WTC11 (cell line): ENCODE results near the gene PARL. TPM values are rescaled to one million over a fixed set of nuclear protein-coding genes. Genes with fewer than 3 reads are reported as not detected.

Experiments used
- microRNA-seq: library from miRNA; unstranded; fragments of <30 nt; microRNA quantifications from one replicate; pipeline ENCODE4 v1.2.0, GENCODE V29; 2022; ENCODE audit warnings: borderline number of aligned reads
- total RNA-seq: library from RNA; stranded (reverse); gene quantifications from 3 replicates; pipeline ENCODE4 v1.2.3, GENCODE V29; 2021

PARL gene
- total RNA-seq, 1 experiment from 2014 or later, result 93.5 TPM

Small RNAs within 50 kb of the gene (microRNA-seq; reads per million reads assigned to microRNA genes)
- not detected for gene MIR4448

Other genes with a start within 250 kb of the PARL start
- 33.1 to 35.3 TPM (median 33.9 TPM) in 3 replicates for gene KLHL24, start 249.3 kb downstream of the PARL start, total RNA-seq
- gene YEATS2, start 187.1 kb downstream of the PARL start, total RNA-seq, result 42.5 to 52.7 TPM (median 49.3 TPM) in 3 replicates
- gene MAP6D1, start 59.3 kb downstream of the PARL start, total RNA-seq, result 4.3 to 6.3 TPM (median 5.0 TPM) in 3 replicates
- 29.1 to 35.2 TPM (median 31.1 TPM) in 3 replicates for gene ABCC5, start 133.0 kb upstream of the PARL start, total RNA-seq
- gene HTR3D, start 146.9 kb upstream of the PARL start, total RNA-seq, result not detected in 3 replicates
- not detected in 3 replicates for gene HTR3C, start 168.2 kb upstream of the PARL start, total RNA-seq
- not detected in 3 replicates for gene HTR3E, start 212.2 kb upstream of the PARL start, total RNA-seq